GM19328 (cell line): Measurements from ENCODE around the gene GCGR.

Source experiments
- ATAC-seq: cut with Tn5 transposase; IDR thresholded peaks from one replicate; pipeline ENCODE4 v1.9.1; 2021; ENCODE audit warnings: mild to moderate bottlenecking, moderate library complexity; ENCODE audit not compliant: unreplicated experiment

Gene GCGR

GRCh38 chr17:81803728-81804558, at the start of gene GCGR:
TSS of gene GCGR (plus strand) at chr17:81804150. CDS start at chr17:81809019, 4,869 bp downstream.
- ATAC-seq: no peak

DNA sequence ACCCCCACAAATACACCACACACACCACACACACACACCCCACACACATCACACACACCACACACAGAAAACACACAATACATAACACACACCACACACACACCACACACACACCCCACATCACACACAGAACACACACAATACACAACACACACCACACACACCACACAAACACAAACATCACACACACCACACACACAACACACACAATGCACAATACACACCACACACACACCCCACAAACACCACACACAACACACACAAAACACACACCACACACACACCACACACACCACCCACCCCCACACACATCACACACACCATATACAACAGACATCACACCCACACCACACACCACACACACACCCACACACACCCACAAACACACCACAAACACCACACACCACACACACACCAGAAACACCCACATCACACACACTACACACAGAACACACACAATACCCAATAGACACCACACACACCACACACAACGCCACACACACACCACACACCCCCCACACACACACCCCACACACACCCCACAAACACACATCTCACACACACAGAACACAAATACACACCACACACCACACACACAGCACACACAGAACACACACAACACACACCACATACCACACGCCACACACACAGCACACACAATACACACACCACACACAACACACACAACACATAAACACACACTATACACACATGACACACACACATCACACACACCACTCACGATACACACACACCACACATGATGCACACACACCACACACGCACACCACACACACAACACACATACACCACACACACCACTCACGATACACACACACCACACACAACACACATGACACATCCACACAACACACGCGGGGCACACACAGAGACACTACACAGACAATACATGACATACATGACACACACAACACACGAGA, 11.0 kb upstream of the GCGR start:
- no peak for ATAC-seq

DNA sequence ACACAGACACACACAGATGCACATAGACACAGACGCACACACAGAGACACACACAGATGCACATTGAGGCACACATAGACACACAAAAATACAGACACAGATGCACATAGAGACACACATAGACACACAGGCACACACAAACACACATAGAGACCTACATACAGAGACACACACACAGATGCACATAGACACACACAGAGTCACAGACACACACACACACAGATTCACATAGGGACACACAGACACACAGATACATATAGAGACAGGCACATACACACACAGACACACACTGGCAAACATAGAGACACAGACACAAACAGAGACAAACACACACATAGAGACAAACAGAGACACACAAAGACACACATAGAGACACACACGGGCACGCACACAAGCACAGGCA, 9.9 kb upstream of the GCGR start:
- ATAC-seq: no peak

GRCh38 chr17:81794509-81794908, 9.4 kb upstream of the GCGR start:
- ATAC-seq: no peak

DNA sequence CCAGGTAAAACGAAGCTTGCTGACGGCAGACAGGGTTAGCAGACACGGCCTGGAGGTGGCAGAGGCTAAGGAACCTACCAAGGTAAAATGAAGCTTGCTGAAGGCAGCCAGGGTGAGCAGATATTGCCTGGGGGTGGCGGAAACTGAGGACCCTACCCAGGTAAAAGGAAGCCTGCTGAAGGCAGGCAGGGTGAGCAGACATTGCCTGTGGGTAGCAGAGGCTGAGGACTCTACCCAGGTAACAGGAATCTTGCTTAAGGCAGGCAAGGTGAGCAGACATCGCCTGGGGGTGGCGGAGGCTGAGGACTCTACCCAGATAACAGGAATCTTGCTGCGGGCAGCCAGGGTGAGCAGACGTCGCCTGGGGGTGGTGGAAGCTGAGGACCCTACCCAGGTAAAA, 2.6 kb upstream of the GCGR start:
- no peak for ATAC-seq

GRCh38 chr17:81802048-81802758, 1.7 kb upstream of the GCGR start:
- ATAC-seq: no peak

- ATAC-seq: no peak
These were observed 900 bp upstream of the GCGR start for GRCh38 chr17:81802856-81803643.

- ATAC-seq: no peak
These were observed 829 bp downstream of the GCGR start for GRCh38 chr17:81804559-81805399.

- ATAC-seq: no peak
These were observed 1.9 kb downstream of the GCGR start for GRCh38 chr17:81805707-81806460.

DNA sequence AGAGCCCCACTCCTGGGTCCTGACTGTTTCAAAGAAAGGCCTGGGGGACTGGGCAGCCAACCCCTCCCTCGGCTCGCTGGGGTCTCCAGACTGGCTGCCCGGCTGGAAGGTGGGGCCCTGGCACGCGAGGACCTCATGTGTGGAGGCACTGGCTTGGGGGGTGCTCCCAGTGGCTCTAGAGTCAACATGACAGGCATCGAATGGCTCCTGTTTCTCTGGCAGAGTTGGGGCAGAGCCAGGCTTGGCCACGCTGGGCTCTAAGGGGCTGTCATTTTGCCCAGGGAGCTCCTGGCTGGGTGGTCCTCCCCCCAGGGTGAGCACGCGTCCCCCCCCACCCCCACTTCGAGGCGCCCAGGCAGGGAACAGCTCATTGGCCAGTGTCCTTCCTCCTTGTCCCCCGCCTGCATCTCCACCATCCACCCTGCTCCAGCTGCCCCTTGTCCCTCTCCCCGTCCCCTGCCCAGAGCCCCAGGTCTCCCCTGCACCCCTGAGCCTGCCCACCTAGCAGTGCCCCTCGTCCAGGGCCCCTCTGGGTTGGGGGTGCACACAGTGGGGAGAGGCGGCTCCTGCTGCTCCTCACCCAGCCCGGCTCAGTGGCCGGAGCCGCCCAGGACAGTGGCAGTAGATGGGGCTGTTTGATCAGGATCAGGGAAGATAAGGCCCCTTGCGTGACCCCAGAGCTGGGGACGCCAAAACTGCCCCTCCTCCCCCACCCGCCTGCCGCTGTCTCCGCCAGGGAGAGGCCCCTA, 2.7 kb downstream of the GCGR start:
- no peak for ATAC-seq

DNA sequence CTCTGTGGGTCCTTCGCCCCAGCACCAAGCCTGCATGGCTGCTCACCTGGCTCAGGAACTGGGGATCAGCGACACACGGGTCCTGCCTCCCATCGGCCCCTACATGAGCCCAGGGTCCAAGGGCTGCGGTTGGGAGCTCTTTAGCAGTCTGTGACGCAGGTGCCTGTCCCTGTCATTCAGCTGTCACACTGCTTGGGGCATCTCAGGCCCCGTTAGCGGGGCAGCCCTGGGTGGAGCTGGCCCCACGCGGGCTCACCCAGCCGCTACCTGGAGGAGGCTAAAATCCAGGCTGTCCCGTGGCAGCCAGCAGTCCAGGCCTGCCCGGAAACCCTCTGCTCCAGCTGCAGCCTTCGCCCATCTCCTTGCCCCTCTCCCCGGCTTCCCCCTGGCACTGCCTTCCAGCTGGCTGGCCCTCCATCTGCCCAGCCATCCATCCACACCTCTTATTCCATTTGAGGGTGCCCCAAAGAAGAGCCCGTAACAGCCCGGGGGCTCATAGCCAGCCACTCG, 3.3 kb downstream of the GCGR start:
- ATAC-seq: no peak

GRCh38 chr17:81807839-81808238, 3.9 kb downstream of the GCGR start:
- no peak for ATAC-seq

DNA sequence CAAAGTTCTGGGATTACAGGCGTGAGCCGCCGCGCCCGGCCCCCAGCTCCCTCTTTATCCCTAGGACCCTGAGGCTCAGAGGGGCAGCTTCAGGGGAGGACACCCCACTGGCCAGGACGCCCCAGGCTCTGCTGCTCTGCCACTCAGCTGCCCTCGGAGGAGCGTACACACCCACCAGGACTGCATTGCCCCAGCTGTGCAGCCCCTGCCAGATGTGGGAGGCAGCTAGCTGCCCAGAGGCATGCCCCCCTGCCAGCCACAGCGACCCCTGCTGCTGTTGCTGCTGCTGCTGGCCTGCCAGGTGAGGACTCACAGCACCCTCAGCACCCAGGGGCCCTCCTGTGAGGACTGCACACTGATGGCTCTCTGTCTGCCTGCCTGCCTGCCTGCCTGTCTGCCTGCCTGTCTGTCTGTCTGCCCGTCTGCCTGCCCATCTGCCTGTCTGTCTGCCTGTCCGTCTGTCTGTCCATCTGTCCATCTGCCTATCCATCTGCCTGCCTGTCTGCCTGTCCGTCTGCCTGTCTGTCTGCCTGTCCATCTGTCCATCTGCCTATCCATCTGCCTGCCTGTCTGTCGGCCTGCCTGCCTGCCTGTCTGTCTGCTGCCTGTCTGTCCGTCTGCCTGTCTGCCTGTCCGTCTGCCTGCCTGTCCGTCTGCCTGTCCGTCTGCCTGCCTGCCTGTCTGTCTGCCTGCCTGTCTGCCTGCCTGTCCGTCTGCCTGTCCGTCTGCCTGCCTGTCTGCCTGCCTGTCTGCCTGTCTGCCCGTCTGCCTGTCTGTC, 5.0 kb downstream of the GCGR start:
- no peak for ATAC-seq

DNA sequence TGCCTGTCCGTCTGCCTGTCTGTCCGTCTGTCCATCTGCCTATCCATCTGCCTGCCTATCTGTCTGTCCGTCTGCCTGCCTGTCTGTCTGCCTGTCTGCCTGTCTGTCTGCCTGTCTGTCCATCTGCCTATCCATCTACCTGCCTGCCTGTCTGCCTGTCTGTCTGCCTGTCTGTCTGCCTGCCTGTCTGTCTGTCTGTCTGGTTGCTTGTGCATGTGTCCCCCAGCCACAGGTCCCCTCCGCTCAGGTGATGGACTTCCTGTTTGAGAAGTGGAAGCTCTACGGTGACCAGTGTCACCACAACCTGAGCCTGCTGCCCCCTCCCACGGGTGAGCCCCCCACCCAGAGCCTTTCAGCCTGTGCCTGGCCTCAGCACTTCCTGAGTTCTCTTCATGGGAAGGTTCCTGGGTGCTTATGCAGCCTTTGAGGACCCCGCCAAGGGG, 5.6 kb downstream of the GCGR start:
- no peak for ATAC-seq

GRCh38 chr17:81810476-81810875, 6.5 kb downstream of the GCGR start:
- no peak for ATAC-seq

GRCh38 chr17:81810892-81811704, 7.1 kb downstream of the GCGR start:
- ATAC-seq: no peak
